Thymus (tissue), 11 donors: ENCODE data around the gene CRISPLD2. TPM values are rescaled to one million over a fixed set of nuclear protein-coding genes. Genes with fewer than 3 reads are reported as not detected.

ENCODE experiments used
- DNase-seq, 9 donors: peaks; one replicate each; pipeline ENCODE4 v3.0.0-alpha.2; 2013; ENCODE audit warnings: low spot score in 9 of 9, low read depth in 6 of 9, missing footprints in 1 of 9
- H3K27ac ChIP-seq, 2 donors: one replicate each; pipeline ENCODE4 v1.5.1; 2013; ENCODE audit warnings: control low read depth in 1 of 2, low read depth in 1 of 2, low read length in 1 of 2, mild to moderate bottlenecking in 1 of 2, moderate library complexity in 1 of 2
- H3K27me3 ChIP-seq, 2 donors: one replicate each; pipeline ENCODE4 v1.5.1; 2013; ENCODE audit warnings: low read length in 1 of 2; ENCODE audit not compliant: control insufficient read depth in 2 of 2, insufficient read depth in 1 of 2
- H3K36me3 ChIP-seq, 2 donors: one replicate each; pipeline ENCODE4 v1.5.1; 2013; ENCODE audit warnings: low read length in 1 of 2, mild to moderate bottlenecking in 1 of 2, moderate library complexity in 1 of 2; ENCODE audit not compliant: control insufficient read depth in 2 of 2, insufficient read depth in 2 of 2
- H3K4me1 ChIP-seq, 2 donors: one replicate each; pipeline ENCODE4 v1.5.1; 2013; ENCODE audit warnings: low read length in 2 of 2; ENCODE audit not compliant: control insufficient read depth in 2 of 2, insufficient read depth in 2 of 2
- H3K4me3 ChIP-seq, 2 donors: one replicate each; pipeline ENCODE4 v1.5.1; 2013; ENCODE audit warnings: low read length in 2 of 2, control low read depth in 1 of 2, mild to moderate bottlenecking in 1 of 2
- H3K9me3 ChIP-seq, 2 donors: one replicate each; pipeline ENCODE4 v1.5.1; 2013; ENCODE audit warnings: low read length in 1 of 2, mild to moderate bottlenecking in 1 of 2; ENCODE audit not compliant: control insufficient read depth in 2 of 2, insufficient read depth in 1 of 2
- WGBS: extraction: QIAGEN DNeasy Blood & Tissue Kit; methylation state at CpG from one replicate; pipeline ENCODE4 v1.1.7; 2013; 5-methylcytosine and 5-hydroxymethylcytosine counted together
- polyA plus RNA-seq: library from polyadenylated mRNA; stranded (reverse); fragments of 200-250 nt; gene quantifications from one replicate; pipeline ENCODE4 v1.2.3, GENCODE V29; 2013
- total RNA-seq: library from RNA; stranded (reverse); fragments of 120-200 nt; gene quantifications from one replicate; pipeline ENCODE4 v1.2.4, GENCODE V29; 2013
- donor health status: healthy.

Gene CRISPLD2
- total and polyA plus RNA-seq, 2 donors = 2.1 to 7.2 TPM

GRCh38 chr16:84896847-84897246, 77.1 kb downstream of the CRISPLD2 start:
- no peaks in the 10 kb centered on the region for H3K4me1 ChIP-seq
- H3K36me3 ChIP-seq = no peaks in the 10 kb centered on the region
- 88% methylated on average over 9 of the region's 9 CpGs for WGBS
- H3K27ac ChIP-seq = no peak overlapping the region
- no peaks in the 10 kb centered on the region for H3K9me3 ChIP-seq
- H3K27me3 ChIP-seq = no peaks in the 10 kb centered on the region
- DNase-seq = no peak
- no peak overlapping the region for H3K4me3 ChIP-seq

- H3K9me3 ChIP-seq = no peaks in the 10 kb centered on the region
- no peaks in the 10 kb centered on the region for H3K4me1 ChIP-seq
- H3K4me3 ChIP-seq = no peak overlapping the region
- H3K27me3 ChIP-seq = no peaks in the 10 kb centered on the region
- DNase-seq = no peak
- no peaks in the 10 kb centered on the region for H3K36me3 ChIP-seq
- H3K27ac ChIP-seq = no peak overlapping the region
- 61% methylated on average over 15 of the region's 15 CpGs for WGBS
Observed at GRCh38 chr16:84897911-84898377, 78.2 kb downstream of the CRISPLD2 start.

- Histone ChIP-seq H3K4me1 (no peaks in the 10 kb centered on the region), H3K4me3 (no peak overlapping the region), H3K9me3 (no peaks in the 10 kb centered on the region), H3K27me3 (no peaks in the 10 kb centered on the region), H3K36me3 (no peaks in the 10 kb centered on the region), H3K27ac (no peak overlapping the region)
- no peak for DNase-seq
- WGBS = 72% methylated on average over 2 of the region's 2 CpGs
Observed at GRCh38 chr16:84898447-84898846, 78.7 kb downstream of the CRISPLD2 start.

GRCh38 chr16:84899414-84899813, 79.6 kb downstream of the CRISPLD2 start:
- Histone ChIP-seq H3K27ac (no peak overlapping the region), H3K4me3 (no peak overlapping the region)
- 85% methylated on average over 8 of the region's 8 CpGs for WGBS

GRCh38 chr16:84905965-84906460, 86.2 kb downstream of the CRISPLD2 start:
- 98% methylated on average over 9 of the region's 9 CpGs for WGBS
- Histone ChIP-seq H3K9me3 (no peaks in the 10 kb centered on the region), H3K36me3 (no peaks in the 10 kb centered on the region), H3K4me1 (no peaks in the 10 kb centered on the region), H3K4me3 (no peak overlapping the region), H3K27ac (no peak overlapping the region), H3K27me3 (no peaks in the 10 kb centered on the region)
- no peak for DNase-seq

More at GRCh38 chr16:84899414-84899813, 79.6 kb downstream of the CRISPLD2 start:
- no peak for DNase-seq
- Histone ChIP-seq H3K36me3 (no peaks in the 10 kb centered on the region), H3K9me3 (no peaks in the 10 kb centered on the region), H3K4me1 (no peaks in the 10 kb centered on the region), H3K27me3 (no peaks in the 10 kb centered on the region)

- DNase-seq = no peak
- 93% methylated on average over 13 of the region's 13 CpGs for WGBS
Observed at GRCh38 chr16:84907051-84907450, 87.3 kb downstream of the CRISPLD2 start.

GRCh38 chr16:84907575-84907974, 87.8 kb downstream of the CRISPLD2 start:
- no peaks in the 10 kb centered on the region for H3K36me3 ChIP-seq
- no peaks in the 10 kb centered on the region for H3K9me3 ChIP-seq
- H3K4me1 ChIP-seq = no peaks in the 10 kb centered on the region
- no peak overlapping the region for H3K27ac ChIP-seq
- no peak overlapping the region for H3K4me3 ChIP-seq
- 33% methylated on average over 12 of the region's 12 CpGs for WGBS
- H3K27me3 ChIP-seq = no peaks in the 10 kb centered on the region
- DNase-seq = no peak

More at GRCh38 chr16:84907051-84907450, 87.3 kb downstream of the CRISPLD2 start:
- Histone ChIP-seq H3K27me3 (no peaks in the 10 kb centered on the region), H3K9me3 (no peaks in the 10 kb centered on the region), H3K27ac (no peak overlapping the region), H3K4me3 (no peak overlapping the region), H3K36me3 (no peaks in the 10 kb centered on the region), H3K4me1 (no peaks in the 10 kb centered on the region)

- Histone ChIP-seq H3K4me3 (no peak overlapping the region), H3K4me1 (no peaks in the 10 kb centered on the region), H3K36me3 (no peaks in the 10 kb centered on the region), H3K9me3 (no peaks in the 10 kb centered on the region), H3K27ac (no peak overlapping the region), H3K27me3 (peaks cover 0 to 2% of the 10 kb centered on the region in 2 donors)
- DNase-seq = no peak
- WGBS = 90% methylated on average over 9 of the region's 9 CpGs
Observed at GRCh38 chr16:84909476-84910085, 89.8 kb downstream of the CRISPLD2 start.

GRCh38 chr16:84911486-84912216, 91.9 kb downstream of the CRISPLD2 start:
- no peaks in the 10 kb centered on the region for H3K36me3 ChIP-seq
- DNase-seq = no peak
- H3K4me1 ChIP-seq = no peaks in the 10 kb centered on the region
- WGBS = 96% methylated on average over 16 of the region's 16 CpGs
- H3K27ac ChIP-seq = no peak overlapping the region
- peaks cover 0 to 9% of the 10 kb centered on the region in 2 donors for H3K27me3 ChIP-seq
- no peak overlapping the region for H3K4me3 ChIP-seq
- H3K9me3 ChIP-seq = no peaks in the 10 kb centered on the region
